Activated CD8-positive, alpha-beta T cell treated with anti-CD3 and anti-CD28 coated beads for 36 hours (primary cell): ENCODE results near the gene RSPO4. TPM values are rescaled to one million over a fixed set of nuclear protein-coding genes. Genes with fewer than 3 reads are reported as not detected.

ENCODE experiments used
- ATAC-seq: fragments of 200-7000 bp; cut with Tn5 transposase; one replicate; pipeline ENCODE4 v1.10.0; 2021; ENCODE audit warnings: mild to moderate bottlenecking, moderate library complexity
- CTCF ChIA-PET: fragments of 350-600 bp; sonication (Branson Sonifier 250); formaldehyde crosslinking; loops from one replicate; lab custom pipeline; 2021; ENCODE audit warnings: antibody characterized with exemption; lab: Charles Lee
- POLR2A ChIA-PET: fragments of 350-600 bp; sonication (Branson Sonifier 250); formaldehyde crosslinking; loops from one replicate; lab custom pipeline; 2021; ENCODE audit warnings: antibody characterized with exemption; lab: Charles Lee
- DNase-seq: peaks from one replicate; pipeline ENCODE4 v3.0.0-alpha.2; 2020
- H3K27ac Mint-ChIP-seq: one replicate; pipeline ENCODE4 v1.8.0; 2021; ENCODE audit warnings: mild to moderate bottlenecking, mixed read lengths
- H3K27me3 Mint-ChIP-seq: one replicate; pipeline ENCODE4 v1.8.0; 2021; ENCODE audit warnings: mixed read lengths
- H3K36me3 Mint-ChIP-seq: one replicate; pipeline ENCODE4 v1.8.0; 2021; ENCODE audit warnings: low read depth, mixed read lengths
- H3K4me1 Mint-ChIP-seq: one replicate; pipeline ENCODE4 v1.8.0; 2021; ENCODE audit warnings: low read depth, mixed read lengths
- H3K4me3 Mint-ChIP-seq: one replicate; pipeline ENCODE4 v1.8.0; 2021; ENCODE audit warnings: mild to moderate bottlenecking, moderate library complexity, mixed read lengths
- H3K9me3 Mint-ChIP-seq: one replicate; pipeline ENCODE4 v1.8.0; 2021; ENCODE audit warnings: mixed read lengths
- intact Hi-C: fragments of 100-400 bp; cut with micrococcal nuclease; formaldehyde crosslinking; loops from one replicate; pipeline ENCODE4 v1.10.0; 2022
- total RNA-seq, 2 experiments: library from RNA; stranded (reverse); gene quantifications; one replicate each; pipeline ENCODE4 v1.2.3, GENCODE V29; 2021
- TF ChIP-seq, protein P1 (sequence below): fragments of 200-600 bp; IDR thresholded peaks from one replicate; pipeline ENCODE4 v1.8.0; 2022; ENCODE audit warnings: antibody characterized with exemption, mild to moderate bottlenecking

Gene RSPO4
- total RNA-seq, 2 experiments from 2014 or later, result not detected

GRCh38 chr20:910132-910869 is 91.8 kb downstream of the RSPO4 start:
- H3K4me3 Mint-ChIP-seq, result no peak overlapping the region
- intact Hi-C loops, result no loop called here
- H3K27me3 Mint-ChIP-seq, result no peaks in the 10 kb centered on the region
- H3K36me3 Mint-ChIP-seq, result no peaks in the 10 kb centered on the region
- POLR2A ChIA-PET, result no interaction called here
- no peak overlapping the region for H3K27ac Mint-ChIP-seq
- H3K9me3 Mint-ChIP-seq, result no peaks in the 10 kb centered on the region
- no peaks in the 10 kb centered on the region for H3K4me1 Mint-ChIP-seq
- CTCF ChIA-PET, result interaction anchor here (0.5 to 1.3 kb wide), 3 partner anchors 46 to 245 kb away, joined by 3 to 4 read pairs (median 4); no protein-coding TSS in a partner anchor
- ATAC-seq, result no peak
- TF ChIP-seq, protein P1, sequence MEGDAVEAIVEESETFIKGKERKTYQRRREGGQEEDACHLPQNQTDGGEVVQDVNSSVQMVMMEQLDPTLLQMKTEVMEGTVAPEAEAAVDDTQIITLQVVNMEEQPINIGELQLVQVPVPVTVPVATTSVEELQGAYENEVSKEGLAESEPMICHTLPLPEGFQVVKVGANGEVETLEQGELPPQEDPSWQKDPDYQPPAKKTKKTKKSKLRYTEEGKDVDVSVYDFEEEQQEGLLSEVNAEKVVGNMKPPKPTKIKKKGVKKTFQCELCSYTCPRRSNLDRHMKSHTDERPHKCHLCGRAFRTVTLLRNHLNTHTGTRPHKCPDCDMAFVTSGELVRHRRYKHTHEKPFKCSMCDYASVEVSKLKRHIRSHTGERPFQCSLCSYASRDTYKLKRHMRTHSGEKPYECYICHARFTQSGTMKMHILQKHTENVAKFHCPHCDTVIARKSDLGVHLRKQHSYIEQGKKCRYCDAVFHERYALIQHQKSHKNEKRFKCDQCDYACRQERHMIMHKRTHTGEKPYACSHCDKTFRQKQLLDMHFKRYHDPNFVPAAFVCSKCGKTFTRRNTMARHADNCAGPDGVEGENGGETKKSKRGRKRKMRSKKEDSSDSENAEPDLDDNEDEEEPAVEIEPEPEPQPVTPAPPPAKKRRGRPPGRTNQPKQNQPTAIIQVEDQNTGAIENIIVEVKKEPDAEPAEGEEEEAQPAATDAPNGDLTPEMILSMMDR, result no peak
- DNase-seq, result no peak

- ChIA-PET CTCF (interaction anchor here (0.5 to 1.3 kb wide), 3 partner anchors 46 to 244 kb away, joined by 3 to 4 read pairs (median 4); no protein-coding TSS in a partner anchor), POLR2A (no interaction called here)
- Mint-ChIP-seq H3K27ac (no peak overlapping the region), H3K4me3 (no peak overlapping the region), H3K27me3 (no peaks in the 10 kb centered on the region), H3K36me3 (no peaks in the 10 kb centered on the region), H3K9me3 (no peaks in the 10 kb centered on the region), H3K4me1 (no peaks in the 10 kb centered on the region)
- ATAC-seq (no peak), DNase-seq (no peak)
- TF ChIP-seq, protein P1, result no peak
- intact Hi-C loops, result no loop called here
Observed at GRCh38 chr20:909641-910040, 92.5 kb downstream of the RSPO4 start.

Other genes with a start within 250 kb of the RSPO4 start
- not detected for gene SLC52A3, start 233.8 kb downstream of the RSPO4 start, total RNA-seq
- gene FAM110A, start 168.6 kb downstream of the RSPO4 start, total RNA-seq, result 10 to 100 TPM; 20.5 to 23.1 TPM
- gene ANGPT4, start 86.0 kb downstream of the RSPO4 start, total RNA-seq, result not detected
- 100 to 1,000 TPM; 150 to 154 TPM for gene PSMF1, start 116.3 kb upstream of the RSPO4 start, total RNA-seq
- gene TMEM74B, start 182.7 kb upstream of the RSPO4 start, total RNA-seq, result 1 to 10 TPM; 1.8 to 2.2 TPM
- gene C20orf202, start 201.1 kb upstream of the RSPO4 start, total RNA-seq, result not detected
- gene RAD21L1, start 223.7 kb upstream of the RSPO4 start, total RNA-seq, result under 1 TPM; 0.18 to 0.25 TPM